ENCODE data around the gene C2CD2.

DNA sequence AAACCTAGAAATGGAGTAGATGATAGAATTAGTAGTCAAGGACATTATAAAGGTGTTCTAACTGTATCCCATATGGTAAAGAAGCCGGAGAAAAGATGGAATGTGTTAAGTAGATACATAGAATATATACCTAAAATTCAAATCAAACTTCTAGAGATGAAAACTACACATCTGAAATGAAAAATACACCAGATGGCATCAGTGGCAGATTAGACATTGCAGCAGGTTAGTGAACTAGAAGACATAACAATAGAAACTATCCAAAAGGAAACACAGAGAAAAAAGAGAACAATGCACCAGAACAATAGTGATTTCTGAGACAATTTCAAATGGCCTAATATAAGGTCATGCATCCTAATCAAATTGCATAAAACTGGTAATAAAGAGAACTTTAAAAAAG lies 29.4 kb upstream of the C2CD2 start:
- TF ChIP-seq, protein P1, sequence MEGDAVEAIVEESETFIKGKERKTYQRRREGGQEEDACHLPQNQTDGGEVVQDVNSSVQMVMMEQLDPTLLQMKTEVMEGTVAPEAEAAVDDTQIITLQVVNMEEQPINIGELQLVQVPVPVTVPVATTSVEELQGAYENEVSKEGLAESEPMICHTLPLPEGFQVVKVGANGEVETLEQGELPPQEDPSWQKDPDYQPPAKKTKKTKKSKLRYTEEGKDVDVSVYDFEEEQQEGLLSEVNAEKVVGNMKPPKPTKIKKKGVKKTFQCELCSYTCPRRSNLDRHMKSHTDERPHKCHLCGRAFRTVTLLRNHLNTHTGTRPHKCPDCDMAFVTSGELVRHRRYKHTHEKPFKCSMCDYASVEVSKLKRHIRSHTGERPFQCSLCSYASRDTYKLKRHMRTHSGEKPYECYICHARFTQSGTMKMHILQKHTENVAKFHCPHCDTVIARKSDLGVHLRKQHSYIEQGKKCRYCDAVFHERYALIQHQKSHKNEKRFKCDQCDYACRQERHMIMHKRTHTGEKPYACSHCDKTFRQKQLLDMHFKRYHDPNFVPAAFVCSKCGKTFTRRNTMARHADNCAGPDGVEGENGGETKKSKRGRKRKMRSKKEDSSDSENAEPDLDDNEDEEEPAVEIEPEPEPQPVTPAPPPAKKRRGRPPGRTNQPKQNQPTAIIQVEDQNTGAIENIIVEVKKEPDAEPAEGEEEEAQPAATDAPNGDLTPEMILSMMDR (IDR thresholded peaks at IDR 0.05; ENCODE audit: control extremely low read depth in 1 of 3, insufficient read depth in 1 of 3, low read depth in 1 of 3, low read length in 3 of 3): no peak
- TF ChIP-seq EZH2 (IDR thresholded peaks at IDR 0.05; ENCODE audit: low read depth, low read length, severe bottlenecking) (no peak), POLR2A (IDR thresholded peaks at IDR 0.05; ENCODE audit: control extremely low read depth in 1 of 2, low read depth in 2 of 2, low read length in 2 of 2) (no peak), MAFK (IDR thresholded peaks at IDR 0.05; ENCODE audit: low read depth, low read length) (no peak), JUN (IDR thresholded peaks at IDR 0.05; ENCODE audit: low read depth, low read length) (no peak), BCL11A (IDR thresholded peaks at IDR 0.05; ENCODE audit: low read depth in 2 of 2, low read length in 2 of 2) (no peak), MAX (IDR thresholded peaks at IDR 0.05) (no peak), EGR1 (IDR thresholded peaks at IDR 0.05; ENCODE audit: borderline replicate concordance, low read depth, low read length) (no peak), TAF1 (IDR thresholded peaks at IDR 0.05; ENCODE audit: low read depth, low read length) (no peak), ZNF274 (IDR thresholded peaks at IDR 0.05; ENCODE audit: borderline replicate concordance, extremely low read depth, low read length) (no peak), POLR2AphosphoS5 (IDR thresholded peaks at IDR 0.05; ENCODE audit: low read depth, low read length) (no peak), CEBPB (IDR thresholded peaks at IDR 0.05; ENCODE audit: low read depth, low read length) (no peak)
- TF ChIP-seq, protein P2, sequence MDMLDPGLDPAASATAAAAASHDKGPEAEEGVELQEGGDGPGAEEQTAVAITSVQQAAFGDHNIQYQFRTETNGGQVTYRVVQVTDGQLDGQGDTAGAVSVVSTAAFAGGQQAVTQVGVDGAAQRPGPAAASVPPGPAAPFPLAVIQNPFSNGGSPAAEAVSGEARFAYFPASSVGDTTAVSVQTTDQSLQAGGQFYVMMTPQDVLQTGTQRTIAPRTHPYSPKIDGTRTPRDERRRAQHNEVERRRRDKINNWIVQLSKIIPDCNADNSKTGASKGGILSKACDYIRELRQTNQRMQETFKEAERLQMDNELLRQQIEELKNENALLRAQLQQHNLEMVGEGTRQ (IDR thresholded peaks at IDR 0.05; ENCODE audit: low read length): no peak
